IMR-90 (cell line): ENCODE measurements around the gene DIP2C. TPM values are rescaled to one million over a fixed set of nuclear protein-coding genes. Genes with fewer than 3 reads are reported as not detected.

Source experiments
- ATAC-seq: fragments of 200-7000 bp; cut with Tn5 transposase; 2 replicates; pipeline ENCODE4 v1.9.1; 2020; ENCODE audit warnings: low read depth, mild to moderate bottlenecking, moderate library complexity
- BruUV-seq: library from RNA; stranded (reverse); fragments of 400-500 nt; replicated peaks from 2 replicates; lab custom pipeline; 2021; lab: Mats Ljungman, UMichigan
- CTCF ChIA-PET: fragments of 300-600 bp; formaldehyde crosslinking; extraction: SDS; loops from one replicate; lab custom pipeline; 2021; ENCODE audit warnings: antibody characterized with exemption; lab: Yijun Ruan, JAX
- POLR2A ChIA-PET: fragments of 300-600 bp; sonication (Branson Sonifier 250); formaldehyde crosslinking; loops from one replicate; lab custom pipeline; 2022; ENCODE audit warnings: antibody characterized with exemption; ENCODE audit not compliant: unreplicated experiment; lab: Charles Lee
- DNase-seq: peaks from one replicate; pipeline ENCODE4 v3.0.0; 2013
- H2AFZ ChIP-seq: replicated peaks from 2 replicates; pipeline ENCODE3; 2013; ENCODE audit warnings: low read length, mild to moderate bottlenecking; ENCODE audit not compliant: poor library complexity
- H2AK5ac ChIP-seq: 2 replicates; pipeline ENCODE4 v1.6.1; 2013; ENCODE audit warnings: low read depth, low read length, inconsistent platforms
- H2AK9ac ChIP-seq: replicated peaks from 2 replicates; pipeline ENCODE3; 2013; ENCODE audit warnings: mild to moderate bottlenecking, low read depth, low read length, moderate library complexity; ENCODE audit not compliant: poor library complexity
- H2BK120ac ChIP-seq: 2 replicates; pipeline ENCODE4 v1.6.1; 2013; ENCODE audit warnings: low read depth, low read length, inconsistent platforms
- H2BK15ac ChIP-seq: 3 replicates; pipeline ENCODE4 v1.6.1; 2013; ENCODE audit warnings: low read depth, low read length, inconsistent platforms
- H2BK20ac ChIP-seq: 2 replicates; pipeline ENCODE4 v1.6.1; 2013; ENCODE audit warnings: low read depth, mild to moderate bottlenecking, inconsistent platforms, low read length, moderate library complexity
- H2BK5ac ChIP-seq: 2 replicates; pipeline ENCODE4 v1.6.1; 2013; ENCODE audit warnings: mild to moderate bottlenecking, low read depth, low read length, inconsistent platforms; ENCODE audit not compliant: poor library complexity, severe bottlenecking
- H3K14ac ChIP-seq: replicated peaks from 2 replicates; pipeline ENCODE4 v1.6.1; 2013; ENCODE audit warnings: low read depth, low read length, inconsistent platforms
- H3K18ac ChIP-seq: 2 replicates; pipeline ENCODE4 v1.6.1; 2013; ENCODE audit warnings: low read depth, low read length, control low read depth
- H3K23ac ChIP-seq: 2 replicates; pipeline ENCODE4 v1.6.1; 2013; ENCODE audit warnings: low read depth, low read length, inconsistent platforms
- H3K27ac ChIP-seq: 2 replicates; pipeline ENCODE4 v1.5.1; 2013; ENCODE audit warnings: mild to moderate bottlenecking, control low read depth, low read length; ENCODE audit not compliant: insufficient read depth
- H3K27me3 ChIP-seq: 2 replicates; pipeline ENCODE4 v1.6.1; 2013; ENCODE audit warnings: low read length; ENCODE audit not compliant: control insufficient read depth, insufficient read depth
- H3K36me3 ChIP-seq: 2 replicates; pipeline ENCODE4 v1.6.1; 2013; ENCODE audit warnings: low read length, mixed read lengths; ENCODE audit not compliant: control insufficient read depth, insufficient read depth
- H3K4ac ChIP-seq: 2 replicates; pipeline ENCODE4 v1.6.1; 2013; ENCODE audit warnings: low read depth, low read length, inconsistent platforms
- H3K4me1 ChIP-seq: 2 replicates; pipeline ENCODE4 v1.6.1; 2013; ENCODE audit warnings: low read length, mixed read lengths; ENCODE audit not compliant: control insufficient read depth, insufficient read depth
- H3K4me2 ChIP-seq: 2 replicates; pipeline ENCODE4 v1.6.1; 2013; ENCODE audit warnings: low read depth, mild to moderate bottlenecking, control low read depth, low read length, moderate library complexity
- H3K4me3 ChIP-seq: 2 replicates; pipeline ENCODE4 v1.5.1; 2013; ENCODE audit warnings: low read depth, mild to moderate bottlenecking, control low read depth, low read length, moderate library complexity; ENCODE audit not compliant: insufficient read depth
- H3K56ac ChIP-seq: 2 replicates; pipeline ENCODE4 v1.6.1; 2013; ENCODE audit warnings: low read length, inconsistent platforms; ENCODE audit not compliant: insufficient read depth; ENCODE audit errors: extremely low read depth
- H3K79me1 ChIP-seq, 2 experiments: 2 replicates each; pipeline ENCODE4 v1.6.1; 2013; ENCODE audit warnings: low read length in 2 of 2, inconsistent platforms in 1 of 2, low read depth in 1 of 2
- H3K9ac ChIP-seq: 2 replicates; pipeline ENCODE4 v1.6.1; 2013; ENCODE audit warnings: low read depth, low read length, control low read depth
- H3K9me1 ChIP-seq: 2 replicates; pipeline ENCODE4 v1.6.1; 2013; ENCODE audit warnings: low read length, inconsistent platforms; ENCODE audit not compliant: insufficient read depth
- H3K9me3 ChIP-seq: 2 replicates; pipeline ENCODE4 v1.6.1; 2013; ENCODE audit warnings: low read length; ENCODE audit not compliant: control insufficient read depth, insufficient read depth
- H4K20me1 ChIP-seq: 2 replicates; pipeline ENCODE4 v1.6.1; 2013; ENCODE audit warnings: low read length, inconsistent platforms; ENCODE audit not compliant: insufficient read depth
- H4K5ac ChIP-seq: 2 replicates; pipeline ENCODE4 v1.6.1; 2013; ENCODE audit warnings: mild to moderate bottlenecking, low read depth, low read length, control low read depth
- H4K8ac ChIP-seq, 2 experiments: 2 replicates each; pipeline ENCODE4 v1.6.1; 2013; ENCODE audit warnings: low read depth in 2 of 2, low read length in 2 of 2, control low read depth in 1 of 2, inconsistent platforms in 1 of 2
- H4K91ac ChIP-seq: 2 replicates; pipeline ENCODE4 v1.6.1; 2013; ENCODE audit warnings: low read depth, low read length, inconsistent platforms; ENCODE audit not compliant: insufficient read depth
- BHLHE40 ChIP-seq: fragments of 150-350 bp; IDR thresholded peaks from 2 replicates; pipeline ENCODE4 v1.6.1; 2016; ENCODE audit warnings: mild to moderate bottlenecking, low read depth, low read length
- CHD1 ChIP-seq: IDR thresholded peaks from 2 replicates; pipeline ENCODE4 v1.6.1; 2012; ENCODE audit warnings: low read depth, low read length, improper control_type of control experiment
- CTCF ChIP-seq: conservative IDR thresholded peaks from 2 replicates; pipeline ENCODE4 v1.5.1; 2012; ENCODE audit warnings: mild to moderate bottlenecking, low read depth, low read length, improper control_type of control experiment
- ELK1 ChIP-seq: fragments of 150-350 bp; IDR thresholded peaks from 2 replicates; pipeline ENCODE4 v1.6.1; 2016; ENCODE audit warnings: low read depth, mild to moderate bottlenecking, low read length, moderate library complexity, borderline replicate concordance
- FOS ChIP-seq: fragments of 150-350 bp; IDR thresholded peaks from 2 replicates; pipeline ENCODE4 v1.6.1; 2016; ENCODE audit warnings: low read depth, low read length
- MAFK ChIP-seq: IDR thresholded peaks from 2 replicates; pipeline ENCODE4 v1.6.1; 2012; ENCODE audit warnings: low read depth, low read length, improper control_type of control experiment
- MAZ ChIP-seq: IDR thresholded peaks from 2 replicates; pipeline ENCODE4 v1.6.1; 2012; ENCODE audit warnings: low read depth, mild to moderate bottlenecking, low read length, improper control_type of control experiment, moderate library complexity, borderline replicate concordance
- NFE2L2 ChIP-seq: fragments of 150-350 bp; IDR thresholded peaks from 2 replicates; pipeline ENCODE4 v1.6.1; 2016; ENCODE audit warnings: low read depth, mild to moderate bottlenecking, low read length
- POLR2A ChIP-seq: IDR thresholded peaks from 2 replicates; pipeline ENCODE4 v1.6.1; 2012; ENCODE audit warnings: mild to moderate bottlenecking, low read depth, low read length
- RAD21 ChIP-seq: IDR thresholded peaks from 2 replicates; pipeline ENCODE4 v1.6.1; 2012; ENCODE audit warnings: low read length, improper control_type of control experiment
- RCOR1 ChIP-seq: IDR thresholded peaks from 2 replicates; pipeline ENCODE4 v1.6.1; 2012; ENCODE audit warnings: mild to moderate bottlenecking, low read length, improper control_type of control experiment; ENCODE audit not compliant: insufficient replicate concordance
- RFX5 ChIP-seq: IDR thresholded peaks from 2 replicates; pipeline ENCODE4 v1.8.0; 2012; ENCODE audit warnings: low read depth, mild to moderate bottlenecking, low read length, moderate library complexity
- USF2 ChIP-seq: fragments of 150-350 bp; IDR thresholded peaks from 2 replicates; pipeline ENCODE4 v1.6.1; 2017; ENCODE audit warnings: mild to moderate bottlenecking, antibody characterized with exemption, low read length, low read depth
- WGBS, 2 experiments: methylation state at CpG; one replicate each; pipeline versions ENCODE4 v1.1.5 to v1.1.7; 2013; ENCODE audit warnings: missing lambda C conversion rate in 2 of 2; ENCODE audit not compliant: insufficient read length in 1 of 2; ENCODE audit errors: extremely low coverage in 2 of 2; 5-methylcytosine and 5-hydroxymethylcytosine counted together
- dilution Hi-C: fragments of 300-500 bp; cut with HindIII; formaldehyde crosslinking; loops from one replicate; pipeline ENCODE4 v1.14.3; 2018; ENCODE audit warnings: low sequenced_read_pairs; ENCODE audit not compliant: unreplicated experiment
- in situ Hi-C: fragments of 300-500 bp; cut with MboI; formaldehyde crosslinking; loops from 3 replicates; pipeline ENCODE4 v1.14.3; 2019; ENCODE audit warnings: low sequenced_read_pairs, inconsistent platforms, mixed read lengths
- intact Hi-C: fragments of 100-400 bp; cut with micrococcal nuclease; formaldehyde crosslinking; loops from 2 replicates; pipeline ENCODE4 v1.10.0; 2022
- polyA plus RNA-seq, 3 experiments: library from polyadenylated mRNA; depleted of rRNA; stranded (reverse); fragments of >200 nt; gene quantifications; 2 replicates each; pipeline ENCODE4 v1.2.3, GENCODE V29; 2012; ENCODE audit warnings: low replicate concordance in 1 of 3
- total RNA-seq: library from RNA; depleted of rRNA; stranded (reverse); fragments of >200 nt; gene quantifications from 2 replicates; pipeline ENCODE4 v1.2.3, GENCODE V29; 2012

The DIP2C gene
- total and polyA plus RNA-seq, 2 of the 4 experiments (the other 2 are of a cell fraction) = 8.6 to 17.3 TPM

GRCh38 chr10:482848-483247, 206.6 kb downstream of the DIP2C start:
- Histone ChIP-seq H3K18ac (no peak overlapping the region), H3K9me1 (peaks cover 17% of the 10 kb centered on the region), H2BK120ac (no peak overlapping the region), H3K56ac (no peak overlapping the region), H3K36me3 (peaks cover 26% of the 10 kb centered on the region), H4K8ac (no peak overlapping the region), H3K14ac (no peak overlapping the region), H2BK5ac (no peak overlapping the region), H3K9ac (no peak overlapping the region), H2BK15ac (no peak overlapping the region), H3K23ac (no peak overlapping the region), H3K4ac (no peak overlapping the region), H3K4me3 (no peak overlapping the region), H4K5ac (no peak overlapping the region), H3K27me3 (no peaks in the 10 kb centered on the region), H2AK9ac (no peak overlapping the region), H3K4me2 (no peak overlapping the region), H4K20me1 (peaks cover 50% of the 10 kb centered on the region), H4K91ac (no peak overlapping the region), H2BK20ac (no peak overlapping the region), H3K9me3 (no peaks in the 10 kb centered on the region), H3K79me1 (peaks cover 23 to 72% of the 10 kb centered on the region in 2 experiments), H3K27ac (no peak overlapping the region), H2AFZ (no peak overlapping the region), H2AK5ac (no peak overlapping the region), H3K4me1 (peaks cover 2% of the 10 kb centered on the region; the same call in 1 of the 2 replicates)
- ATAC-seq = no peak
- in situ Hi-C loops (no loop called here), dilution Hi-C loops (no loop called here), intact Hi-C loops (no loop called here)
- no CpG with 5 or more reads among the region's 10 CpGs for WGBS, 2 experiments
- POLR2A ChIA-PET = no interaction called here
- no peak for DNase-seq
- no TSS peak for BruUV-seq
- CTCF ChIA-PET = no interaction called here
- TF ChIP-seq NFE2L2 (no peak), RFX5 (no peak), RAD21 (no peak), MAFK (no peak), BHLHE40 (no peak), ELK1 (no peak), MAZ (no peak), FOS (no peak), POLR2A (no peak), USF2 (no peak), CTCF (no peak), CHD1 (no peak), RCOR1 (no peak)
